Brain pericyte (primary cell): ENCODE data around the gene BCL11A.

Experiments
- DNase-seq: peaks from one replicate; pipeline ENCODE4 v3.0.0-alpha.2; 2012; ENCODE audit warnings: low read depth, low spot score

Gene BCL11A

DNA sequence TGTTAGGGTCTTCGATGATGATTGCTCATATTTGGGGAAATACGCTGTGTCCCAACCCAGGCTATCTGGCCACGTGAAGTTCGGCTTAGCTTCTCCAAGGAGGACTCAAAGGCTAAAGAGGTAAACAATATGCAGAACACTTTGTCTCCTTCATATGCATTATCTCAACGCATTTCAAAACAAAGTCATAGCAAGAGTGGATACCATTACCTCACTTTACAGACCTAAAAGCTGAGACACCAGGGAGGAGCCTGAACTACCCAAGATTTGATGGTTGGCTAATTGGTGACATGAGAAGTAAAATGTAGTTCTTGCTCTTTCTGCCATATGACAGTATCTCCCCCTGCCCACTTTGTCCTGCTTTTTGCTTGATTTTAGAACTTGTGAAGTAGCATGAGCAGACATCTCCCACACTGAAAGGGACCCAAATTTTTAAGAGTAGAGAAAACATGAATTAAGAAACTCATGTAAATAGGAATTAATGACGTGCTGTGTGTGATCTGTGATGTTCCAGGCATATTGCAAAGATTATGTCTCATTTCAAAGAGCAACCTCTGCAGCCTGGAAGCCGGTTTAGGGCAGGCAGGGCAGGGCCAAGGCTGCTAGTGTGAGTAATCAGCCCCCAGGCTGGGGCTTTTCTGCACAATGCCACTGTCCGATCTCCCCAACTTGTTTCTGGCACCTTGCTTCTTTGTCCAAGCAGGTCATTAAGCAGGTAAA, 144.5 kb downstream of the BCL11A start:
- no peak for DNase-seq

DNA sequence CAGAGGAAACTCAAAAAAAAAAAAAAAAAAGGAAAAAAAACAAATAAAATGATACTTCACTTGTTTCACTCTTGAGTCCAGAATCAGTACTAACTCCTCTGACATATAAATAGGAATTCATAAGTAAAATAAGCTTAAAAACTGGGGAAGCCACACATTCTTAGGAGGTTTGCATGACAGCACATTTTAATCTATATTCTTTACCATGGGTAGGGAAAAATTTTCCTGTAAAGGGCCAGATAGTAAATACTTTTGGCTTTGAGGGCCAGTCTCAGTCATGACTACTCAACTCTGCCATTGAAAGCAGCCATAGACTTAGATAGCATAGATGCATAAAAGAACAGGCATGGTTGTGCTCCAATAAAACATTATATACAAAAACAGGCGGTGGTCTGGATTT, 145.2 kb downstream of the BCL11A start:
- no peak for DNase-seq

- DNase-seq, result no peak
Observed at GRCh38 chr2:60407398-60407797, 146.1 kb downstream of the BCL11A start.

DNA sequence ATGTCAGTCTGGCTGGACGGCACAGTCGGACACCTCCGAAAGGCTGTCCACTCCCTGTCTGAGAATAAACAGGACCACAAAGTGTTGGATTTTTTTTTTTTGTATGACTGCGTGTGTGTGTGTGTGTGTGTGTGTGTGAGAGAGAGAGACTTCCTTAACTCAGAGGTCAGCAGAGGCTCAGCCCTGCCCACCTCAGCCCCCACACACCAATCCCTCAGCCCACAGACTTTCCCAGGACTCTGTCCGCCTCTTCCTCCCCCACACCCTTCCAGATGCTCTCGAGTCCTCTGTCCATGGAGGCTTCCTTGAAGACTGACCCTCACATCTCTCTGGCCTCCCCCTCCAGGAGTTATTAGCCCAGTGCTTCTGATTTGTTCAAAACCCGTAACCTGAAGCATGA, 147.3 kb downstream of the BCL11A start:
- no peak for DNase-seq

GRCh38 chr2:60405271-60405919, 148.1 kb downstream of the BCL11A start:
- DNase-seq, result no peak
